Left cardiac atrium (tissue), 2 donors: ENCODE data around the gene CAPN9. TPM values are rescaled to one million over a fixed set of nuclear protein-coding genes. Genes with fewer than 3 reads are reported as not detected.

Experiments
- total RNA-seq, 2 donors: library from RNA; stranded (reverse); fragmentation: NEBNext Ultra II Directional; extraction: Animal tissue kit (Norgen Biotek cat#: 25700); gene quantifications; one replicate each; pipeline ENCODE4 v1.2.1, GENCODE V29; 2021
- donor health status: DM: no; HTN: yes; CAD: no; lungs with severe emphysema.
- donor health status: DM: yes; HTN: yes; CAD: no.

Gene CAPN9
- total RNA-seq, 2 donors from 2014 or later = 0.18 to 0.24 TPM

Other genes starting within 250 kb of the CAPN9 start
- 10 to 100 TPM; 30.5 to 31.2 TPM for gene COG2, start 104.9 kb upstream of the CAPN9 start, total RNA-seq
- 100 to 1,000 TPM; 102 to 130 TPM for gene AGT, start 33.3 kb upstream of the CAPN9 start, total RNA-seq
- gene C1orf198, start 121.1 kb downstream of the CAPN9 start, total RNA-seq = 10 to 100 TPM; 51.8 to 54.8 TPM
- gene TTC13, start 231.5 kb downstream of the CAPN9 start, total RNA-seq = 1 to 10 TPM; 9.5 to 9.6 TPM
- gene ARV1, start 231.7 kb downstream of the CAPN9 start, total RNA-seq = 10 to 100 TPM; 19.9 to 30.4 TPM